HEK293 (cell line): ENCODE data around the gene NAPA.
A peak's percentile ranks its signal among the peaks of the same experiment; 100 is the strongest.

ENCODE experiments used
- CTCF ChIA-PET: fragments of 350-600 bp; formaldehyde crosslinking; extraction: SDS; loops from one replicate; lab custom pipeline; 2021; ENCODE audit warnings: antibody characterized with exemption; lab: Yijun Ruan, JAX
- POLR2A ChIA-PET: fragments of 300-600 bp; formaldehyde crosslinking; extraction: SDS; loops from one replicate; lab custom pipeline; 2020; ENCODE audit warnings: antibody characterized with exemption, inconsistent platforms; lab: Yijun Ruan, JAX
- H3K27ac ChIP-seq: fragments of 200-500 bp; sonication (Bioruptor generic); 2 replicates; pipeline ENCODE4 v1.5.1; 2014; ENCODE audit warnings: low read depth, low read length, control low read depth, inconsistent platforms; ENCODE audit errors: extremely low read depth
- H3K36me3 ChIP-seq, 2 experiments: fragments of 200-500 bp in 1 of 2; sonication (Bioruptor generic) in 1 of 2; 1 replicate in 1 of 2; 2 replicates in 1 of 2; pipeline ENCODE4 v1.5.1; 2014 to 2017; ENCODE audit warnings: inconsistent platforms in 2 of 2, low read length in 2 of 2; ENCODE audit not compliant: control insufficient read depth in 2 of 2, insufficient read depth in 1 of 2
- H3K4me1 ChIP-seq: fragments of 200-500 bp; sonication (Bioruptor generic); 2 replicates; pipeline ENCODE4 v1.5.1; 2014; ENCODE audit warnings: mild to moderate bottlenecking, low read length, inconsistent platforms; ENCODE audit not compliant: control insufficient read depth, insufficient read depth
- H3K4me3 ChIP-seq: 2 replicates; pipeline ENCODE4 v1.5.1; 2011; ENCODE audit warnings: low read depth, mild to moderate bottlenecking, control low read depth, low read length, moderate library complexity
- H3K9me3 ChIP-seq: fragments of 200-500 bp; sonication (Bioruptor generic); 2 replicates; pipeline ENCODE4 v1.5.1; 2014; ENCODE audit warnings: low read depth, low read length, inconsistent platforms; ENCODE audit not compliant: control insufficient read depth, insufficient read depth
- KLF1 ChIP-seq: fragments of 450-650 bp; formaldehyde crosslinking; IDR thresholded peaks from 2 replicates; pipeline ENCODE4 v1.5.1; 2016; ENCODE audit warnings: missing biosample characterization, missing genetic modification characterization
- KLF17 ChIP-seq: fragments of 450-650 bp; formaldehyde crosslinking; IDR thresholded peaks from 2 replicates; pipeline ENCODE4 v1.5.1; 2016; ENCODE audit warnings: missing biosample characterization, missing genetic modification characterization
- MYNN ChIP-seq: fragments of 450-650 bp; formaldehyde crosslinking; IDR thresholded peaks from 2 replicates; pipeline ENCODE4 v1.5.1; 2016; ENCODE audit warnings: missing biosample characterization, missing genetic modification characterization, borderline replicate concordance
- OSR2 ChIP-seq: fragments of 450-650 bp; formaldehyde crosslinking; IDR thresholded peaks from 2 replicates; pipeline ENCODE4 v1.5.1; 2016; ENCODE audit warnings: missing biosample characterization, missing genetic modification characterization
- PRDM1 ChIP-seq: fragments of 450-650 bp; formaldehyde crosslinking; IDR thresholded peaks from 2 replicates; pipeline ENCODE4; 2016; ENCODE audit warnings: missing biosample characterization, missing genetic modification characterization
- PRDM10 ChIP-seq: fragments of 450-650 bp; formaldehyde crosslinking; IDR thresholded peaks from 2 replicates; pipeline ENCODE4 v1.5.1; 2016; ENCODE audit warnings: missing biosample characterization, missing genetic modification characterization
- SETDB1 ChIP-seq: IDR thresholded peaks from one replicate; pipeline ENCODE4 v1.6.1; 2017; ENCODE audit warnings: mild to moderate bottlenecking, low read length, moderate library complexity, mixed read lengths; ENCODE audit not compliant: insufficient read length
- ZBTB26 ChIP-seq: fragments of 450-650 bp; formaldehyde crosslinking; optimal IDR thresholded peaks from 2 replicates; pipeline ENCODE3; 2016; ENCODE audit warnings: missing biosample characterization, mild to moderate bottlenecking, missing genetic modification characterization
- ZBTB7A ChIP-seq: fragments of 450-650 bp; formaldehyde crosslinking; IDR thresholded peaks from 2 replicates; pipeline ENCODE4 v1.5.1; 2016; ENCODE audit warnings: low read depth, missing biosample characterization, missing genetic modification characterization
- ZBTB8A ChIP-seq: fragments of 450-650 bp; formaldehyde crosslinking; IDR thresholded peaks from 2 replicates; pipeline ENCODE4 v1.5.1; 2016; ENCODE audit warnings: missing biosample characterization, missing genetic modification characterization
- ZFP37 ChIP-seq: fragments of 450-650 bp; formaldehyde crosslinking; IDR thresholded peaks from 2 replicates; pipeline ENCODE4 v1.5.1; 2016; ENCODE audit warnings: missing biosample characterization, missing genetic modification characterization
- ZNF121 ChIP-seq: fragments of 450-650 bp; formaldehyde crosslinking; IDR thresholded peaks from 2 replicates; pipeline ENCODE4 v1.5.1; 2016; ENCODE audit warnings: missing biosample characterization, missing genetic modification characterization
- ZNF132 ChIP-seq: fragments of 450-650 bp; formaldehyde crosslinking; IDR thresholded peaks from 2 replicates; pipeline ENCODE4 v1.5.1; 2017; ENCODE audit warnings: missing biosample characterization, missing genetic modification characterization, borderline replicate concordance
- ZNF366 ChIP-seq: fragments of 450-650 bp; formaldehyde crosslinking; conservative IDR thresholded peaks from 2 replicates; pipeline ENCODE4 v1.5.1; 2016; ENCODE audit warnings: missing biosample characterization, missing genetic modification characterization
- ZNF398 ChIP-seq: fragments of 450-650 bp; formaldehyde crosslinking; IDR thresholded peaks from 2 replicates; pipeline ENCODE4 v1.5.1; 2017; ENCODE audit warnings: missing biosample characterization, missing genetic modification characterization
- ZNF416 ChIP-seq: fragments of 450-650 bp; formaldehyde crosslinking; IDR thresholded peaks from 2 replicates; pipeline ENCODE4 v1.5.1; 2016; ENCODE audit warnings: missing biosample characterization, missing genetic modification characterization
- ZNF501 ChIP-seq: fragments of 450-650 bp; formaldehyde crosslinking; IDR thresholded peaks from 2 replicates; pipeline ENCODE4 v1.5.1; 2016; ENCODE audit warnings: missing biosample characterization, missing genetic modification characterization
- ZNF530 ChIP-seq: fragments of 450-650 bp; formaldehyde crosslinking; IDR thresholded peaks from 2 replicates; pipeline ENCODE4 v1.5.1; 2016; ENCODE audit warnings: low read depth, missing biosample characterization, missing genetic modification characterization
- ZNF558 ChIP-seq: fragments of 450-650 bp; formaldehyde crosslinking; IDR thresholded peaks from 2 replicates; pipeline ENCODE4 v1.5.1; 2016; ENCODE audit warnings: missing biosample characterization, missing genetic modification characterization
- ZNF610 ChIP-seq: fragments of 450-650 bp; formaldehyde crosslinking; IDR thresholded peaks from 2 replicates; pipeline ENCODE4 v1.5.1; 2016; ENCODE audit warnings: missing biosample characterization, missing genetic modification characterization, borderline replicate concordance
- ZNF645 ChIP-seq: fragments of 450-650 bp; formaldehyde crosslinking; IDR thresholded peaks from 2 replicates; pipeline ENCODE4; 2016; ENCODE audit warnings: missing biosample characterization, missing genetic modification characterization
- ZNF664 ChIP-seq: fragments of 450-650 bp; formaldehyde crosslinking; IDR thresholded peaks from 2 replicates; pipeline ENCODE4 v1.5.1; 2016; ENCODE audit warnings: missing biosample characterization, missing genetic modification characterization
- ZNF704 ChIP-seq: fragments of 450-650 bp; formaldehyde crosslinking; IDR thresholded peaks from 2 replicates; pipeline ENCODE4 v1.5.1; 2016; ENCODE audit warnings: missing biosample characterization, missing genetic modification characterization
- ZNF776 ChIP-seq: fragments of 450-650 bp; formaldehyde crosslinking; IDR thresholded peaks from 2 replicates; pipeline ENCODE4 v1.5.0; 2017; ENCODE audit warnings: missing biosample characterization, missing genetic modification characterization, borderline replicate concordance
- ZXDB ChIP-seq: fragments of 450-650 bp; formaldehyde crosslinking; IDR thresholded peaks from 2 replicates; pipeline ENCODE4 v1.5.1; 2016; ENCODE audit warnings: missing biosample characterization, missing genetic modification characterization

Gene NAPA

GRCh38 chr19:47483800-47484690 lies 30.8 kb downstream of the NAPA start, which contains the start of gene KPTN (continued):
- peak; percentile 38; the same call in 1 of the 2 replicates for TF ChIP-seq ZNF398 (tag by site-specific recombination)
- TF ChIP-seq ZNF416 (tag by site-specific recombination): no peak
- no peak for TF ChIP-seq ZNF645
- TF ChIP-seq ZBTB7A: peak; percentile 65; the same call in 1 of the 2 replicates
- peak; percentile 98 for TF ChIP-seq ZXDB (tag by site-specific recombination)
- TF ChIP-seq OSR2 (tag by site-specific recombination): no peak
- TF ChIP-seq ZNF121 (tag by site-specific recombination): 0 out of 2 replicates have a peak, but pooled peaks have one; percentile 8
- peak; percentile 33 for TF ChIP-seq PRDM10 (tag by site-specific recombination)
- no peak for TF ChIP-seq ZNF558 (tag by site-specific recombination)
- TF ChIP-seq ZNF366: no peak
- TF ChIP-seq ZNF776 (tag by site-specific recombination): no peak
- peak; percentile 10; the same call in 1 of the 2 replicates for TF ChIP-seq ZNF610 (tag by site-specific recombination)
- 0 out of 2 replicates have a peak, but pooled peaks have one; percentile 8 for TF ChIP-seq ZNF664 (tag by site-specific recombination)
- 0 out of 2 replicates have a peak, but pooled peaks have one; percentile 58 for TF ChIP-seq MYNN (tag by site-specific recombination)
- no peak for TF ChIP-seq ZNF132 (tag by site-specific recombination)
- TF ChIP-seq KLF17 (tag by site-specific recombination): peak; percentile 84

- no peak overlapping the region; the same call in 1 of the 2 replicates for H3K27ac ChIP-seq
- no peak overlapping the region; the same call in 1 of the 2 replicates for H3K4me3 ChIP-seq
- H3K4me1 ChIP-seq: no peaks in the 10 kb centered on the region
- no peaks in the 10 kb centered on the region for H3K9me3 ChIP-seq
- POLR2A ChIA-PET: interaction anchor here (0.5 to 2.3 kb wide), 20 partner anchors 8 to 262 kb away, joined by 3 to 13 read pairs (median 4); partner anchors contain the start of genes NOP53 and SLC8A2
- CTCF ChIA-PET: interaction anchor here (0.6 to 3.1 kb wide), 27 partner anchors 9 to 276 kb away, joined by 3 to 56 read pairs (median 5); partner anchors contain the start of gene DHX34
- H3K36me3 ChIP-seq: peaks cover 0 to 12% of the 10 kb centered on the region in 2 experiments; a peak in 2 of 3 replicates
- no peak for TF ChIP-seq ZNF704 (tag by site-specific recombination)
- no peak for TF ChIP-seq KLF1 (tag by site-specific recombination)
- no peak for TF ChIP-seq PRDM1
- no peak for TF ChIP-seq SETDB1
- no peak for TF ChIP-seq ZBTB8A
- no peak for TF ChIP-seq ZNF501 (tag by site-specific recombination)
- TF ChIP-seq ZFP37: no peak
- TF ChIP-seq ZBTB26 (tag by site-specific recombination): no peak
- TF ChIP-seq ZNF530 (tag by site-specific recombination): no peak
- TF ChIP-seq ZNF664 (tag by site-specific recombination): no peak
Observed at GRCh38 chr19:47483200-47483599, 31.7 kb downstream of the NAPA start.
